Left ventricle myocardium inferior (tissue), 1 donor: Measurements from ENCODE around the gene PCCA. TPM values are rescaled to one million over a fixed set of nuclear protein-coding genes. Genes with fewer than 3 reads are reported as not detected.

ENCODE experiments used
- DNase-seq: peaks from one replicate; pipeline ENCODE4 v3.0.0-alpha.2; 2020
- H3K27ac ChIP-seq: fragments of 200-600 bp; replicated peaks from 2 replicates; pipeline ENCODE4 v1.8.0; 2021
- H3K27me3 ChIP-seq: fragments of 200-600 bp; 2 replicates; pipeline ENCODE4 v1.8.0; 2021; ENCODE audit warnings: low read depth
- H3K36me3 ChIP-seq: fragments of 200-600 bp; 2 replicates; pipeline ENCODE4 v1.8.0; 2021
- H3K4me1 ChIP-seq: fragments of 200-600 bp; 2 replicates; pipeline ENCODE4 v1.8.0; 2021
- H3K4me3 ChIP-seq: fragments of 200-600 bp; 2 replicates; pipeline ENCODE4 v1.8.0; 2021; ENCODE audit warnings: mild to moderate bottlenecking, moderate library complexity
- H3K9me3 ChIP-seq: fragments of 200-600 bp; replicated peaks from 2 replicates; pipeline ENCODE4 v1.8.0; 2021
- intact Hi-C: fragments of 100-400 bp; cut with micrococcal nuclease; formaldehyde crosslinking; loops from one replicate; pipeline ENCODE4 v1.11.0; 2022
- long read RNA-seq: library from polyadenylated mRNA; unstranded; transcript quantifications from one replicate; pipeline ENCODE4 v2.0.0, GENCODE V29; 2021
- total RNA-seq: library from RNA; stranded (reverse); fragmentation: NEBNext Ultra II Directional; extraction: Animal tissue kit (Norgen Biotek cat#: 25700); gene quantifications from one replicate; pipeline ENCODE4 v1.2.1, GENCODE V29; 2021
- TF ChIP-seq, protein P1 (sequence below): fragments of 200-600 bp; IDR thresholded peaks from 2 replicates; pipeline ENCODE4 v1.8.0; 2021; ENCODE audit warnings: antibody characterized with exemption, mild to moderate bottlenecking, borderline replicate concordance
- donor health status: DM: no; HTN: yes; CAD: no; lungs with severe emphysema.

Gene PCCA, protein sequence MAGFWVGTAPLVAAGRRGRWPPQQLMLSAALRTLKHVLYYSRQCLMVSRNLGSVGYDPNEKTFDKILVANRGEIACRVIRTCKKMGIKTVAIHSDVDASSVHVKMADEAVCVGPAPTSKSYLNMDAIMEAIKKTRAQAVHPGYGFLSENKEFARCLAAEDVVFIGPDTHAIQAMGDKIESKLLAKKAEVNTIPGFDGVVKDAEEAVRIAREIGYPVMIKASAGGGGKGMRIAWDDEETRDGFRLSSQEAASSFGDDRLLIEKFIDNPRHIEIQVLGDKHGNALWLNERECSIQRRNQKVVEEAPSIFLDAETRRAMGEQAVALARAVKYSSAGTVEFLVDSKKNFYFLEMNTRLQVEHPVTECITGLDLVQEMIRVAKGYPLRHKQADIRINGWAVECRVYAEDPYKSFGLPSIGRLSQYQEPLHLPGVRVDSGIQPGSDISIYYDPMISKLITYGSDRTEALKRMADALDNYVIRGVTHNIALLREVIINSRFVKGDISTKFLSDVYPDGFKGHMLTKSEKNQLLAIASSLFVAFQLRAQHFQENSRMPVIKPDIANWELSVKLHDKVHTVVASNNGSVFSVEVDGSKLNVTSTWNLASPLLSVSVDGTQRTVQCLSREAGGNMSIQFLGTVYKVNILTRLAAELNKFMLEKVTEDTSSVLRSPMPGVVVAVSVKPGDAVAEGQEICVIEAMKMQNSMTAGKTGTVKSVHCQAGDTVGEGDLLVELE
- total RNA-seq = 65.4 TPM
- long read RNA-seq, transcript PCCA-202 (24 exons, 2,494 nt) = major isoform, 79 of 93 reads
- long read RNA-seq, partial matches to known transcripts = 3 of 93 reads
- long read RNA-seq, other reads (novel, unspliced or antisense) = 9 of 93 reads

DNA sequence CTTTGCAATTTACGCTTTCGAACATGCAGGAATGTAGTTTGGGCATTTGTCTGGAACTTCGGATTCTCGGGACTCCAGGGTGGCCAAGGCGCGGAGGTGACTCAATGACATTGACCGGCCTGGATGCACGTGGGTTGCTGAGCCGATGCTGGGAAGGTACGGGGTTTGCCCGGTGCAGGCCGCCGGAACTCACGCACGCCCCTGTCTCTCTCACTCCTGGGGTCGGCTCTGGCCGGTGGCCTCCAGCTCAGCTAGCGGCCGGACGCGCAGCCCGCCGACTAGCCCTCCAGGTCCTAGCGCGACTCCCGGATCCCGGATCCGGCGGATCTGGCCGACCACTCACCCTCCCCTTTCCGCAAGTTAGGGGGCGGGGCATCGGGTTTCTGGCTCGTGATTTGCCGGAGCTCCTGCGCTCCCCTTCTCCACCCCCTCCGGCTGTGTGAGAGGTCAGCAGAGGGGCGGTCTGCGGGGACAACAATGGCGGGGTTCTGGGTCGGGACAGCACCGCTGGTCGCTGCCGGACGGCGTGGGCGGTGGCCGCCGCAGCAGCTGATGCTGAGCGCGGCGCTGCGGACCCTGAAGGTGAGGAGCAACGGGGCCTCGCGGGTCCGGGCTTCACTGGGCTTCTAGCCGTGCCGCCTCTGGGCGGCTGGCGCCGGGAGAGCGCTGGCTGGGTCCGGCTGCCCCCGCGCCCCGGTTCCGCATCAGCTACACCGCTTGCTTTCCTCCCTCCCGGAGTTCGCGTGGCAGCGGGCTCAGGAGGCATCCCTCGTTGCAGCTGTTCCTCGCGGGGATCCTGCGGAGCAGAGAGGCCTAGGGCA is at the start of gene PCCA:
Gene PCCA, plus strand, starts transcription at position 450 of the 821 bp plus-strand sequence. Its CDS starts 28 bp downstream, at position 478.
- no peaks in the 10 kb centered on the region for H3K27me3 ChIP-seq
- peaks cover 46% of the 10 kb centered on the region for H3K4me1 ChIP-seq
- intact Hi-C loops = no loop called here
- no peaks in the 10 kb centered on the region for H3K9me3 ChIP-seq
- H3K4me3 ChIP-seq = peak within 1 kb of the TSS; percentile 77
- TF ChIP-seq, protein P1, sequence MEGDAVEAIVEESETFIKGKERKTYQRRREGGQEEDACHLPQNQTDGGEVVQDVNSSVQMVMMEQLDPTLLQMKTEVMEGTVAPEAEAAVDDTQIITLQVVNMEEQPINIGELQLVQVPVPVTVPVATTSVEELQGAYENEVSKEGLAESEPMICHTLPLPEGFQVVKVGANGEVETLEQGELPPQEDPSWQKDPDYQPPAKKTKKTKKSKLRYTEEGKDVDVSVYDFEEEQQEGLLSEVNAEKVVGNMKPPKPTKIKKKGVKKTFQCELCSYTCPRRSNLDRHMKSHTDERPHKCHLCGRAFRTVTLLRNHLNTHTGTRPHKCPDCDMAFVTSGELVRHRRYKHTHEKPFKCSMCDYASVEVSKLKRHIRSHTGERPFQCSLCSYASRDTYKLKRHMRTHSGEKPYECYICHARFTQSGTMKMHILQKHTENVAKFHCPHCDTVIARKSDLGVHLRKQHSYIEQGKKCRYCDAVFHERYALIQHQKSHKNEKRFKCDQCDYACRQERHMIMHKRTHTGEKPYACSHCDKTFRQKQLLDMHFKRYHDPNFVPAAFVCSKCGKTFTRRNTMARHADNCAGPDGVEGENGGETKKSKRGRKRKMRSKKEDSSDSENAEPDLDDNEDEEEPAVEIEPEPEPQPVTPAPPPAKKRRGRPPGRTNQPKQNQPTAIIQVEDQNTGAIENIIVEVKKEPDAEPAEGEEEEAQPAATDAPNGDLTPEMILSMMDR = no peak
- DNase-seq = peak; percentile 97
- H3K36me3 ChIP-seq = peaks cover 9% of the 10 kb centered on the region
- H3K27ac ChIP-seq = peak within 1 kb of the TSS; percentile 81

DNA sequence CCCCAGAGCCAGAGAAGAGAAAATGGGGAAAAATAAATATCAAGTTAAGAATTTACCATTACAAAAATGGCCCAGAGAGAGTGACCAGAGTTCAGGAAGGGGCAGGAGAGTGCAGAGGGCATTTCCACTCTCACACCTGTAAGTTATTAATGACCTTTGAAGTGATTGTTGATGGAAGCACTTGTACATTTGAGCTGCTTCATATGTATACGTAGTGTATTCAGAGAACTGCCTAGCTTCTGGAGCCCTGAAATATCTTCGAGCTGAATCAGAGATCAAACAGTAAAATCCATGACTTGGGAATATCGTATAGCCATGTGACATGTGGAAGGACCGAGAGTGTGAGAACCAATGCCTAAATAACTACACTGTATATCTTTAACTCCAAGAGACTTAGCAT is 49.2 kb upstream of the PCCA start:
- Histone ChIP-seq H3K4me1 (no peaks in the 10 kb centered on the region), H3K27me3 (peaks cover 24% of the 10 kb centered on the region), H3K27ac (no peak overlapping the region), H3K9me3 (no peaks in the 10 kb centered on the region), H3K36me3 (no peaks in the 10 kb centered on the region), H3K4me3 (no peak overlapping the region)
- TF ChIP-seq, protein P1 = no peak
- intact Hi-C loops = no loop called here
- no peak for DNase-seq

DNA sequence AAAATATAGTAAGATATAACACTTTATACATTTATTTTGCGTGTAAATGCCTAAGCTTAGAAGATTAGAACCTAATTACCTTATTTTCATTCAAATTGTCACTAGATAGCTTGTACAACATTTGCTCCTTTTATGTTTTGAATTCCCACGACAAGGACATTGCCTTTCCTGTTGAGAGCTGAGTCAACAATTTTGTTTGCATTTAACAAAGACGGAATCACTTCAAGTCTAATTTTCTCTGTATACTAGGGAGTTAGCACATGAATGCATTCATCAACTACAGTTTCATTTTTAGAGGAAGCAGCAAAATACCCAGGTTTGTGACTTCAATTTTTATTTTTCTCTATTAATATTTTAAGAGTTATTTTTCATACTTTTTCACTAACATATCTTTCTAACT is 48.7 kb upstream of the PCCA start:
- no peaks in the 10 kb centered on the region for H3K36me3 ChIP-seq
- H3K4me3 ChIP-seq = no peak overlapping the region
- no peak for DNase-seq
- H3K4me1 ChIP-seq = no peaks in the 10 kb centered on the region
- no peaks in the 10 kb centered on the region for H3K9me3 ChIP-seq
- H3K27me3 ChIP-seq = peaks cover 24% of the 10 kb centered on the region
- TF ChIP-seq, protein P1 = no peak
- no peak overlapping the region for H3K27ac ChIP-seq
- intact Hi-C loops = no loop called here

DNA sequence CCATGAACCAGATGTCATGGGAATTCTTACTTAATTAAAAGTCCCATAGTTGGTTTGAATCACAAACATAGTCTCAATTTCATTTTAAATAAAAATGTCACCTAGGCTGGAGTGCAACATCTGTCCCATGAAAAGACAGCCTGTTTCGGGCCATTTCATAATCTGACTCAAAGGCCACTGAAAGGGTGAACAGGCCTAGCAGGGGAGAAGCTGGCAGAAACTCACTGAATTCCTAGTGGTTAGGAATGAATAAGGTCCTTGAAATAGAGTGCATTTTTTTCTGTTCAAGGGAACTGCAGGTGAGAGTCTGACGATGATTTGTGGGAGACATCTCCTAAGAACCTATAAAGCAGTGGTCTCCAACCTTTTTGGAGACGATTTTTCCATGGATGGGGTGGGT is 44.0 kb upstream of the PCCA start:
- no peaks in the 10 kb centered on the region for H3K4me1 ChIP-seq
- no peak for DNase-seq
- no peaks in the 10 kb centered on the region for H3K9me3 ChIP-seq
- H3K27ac ChIP-seq = no peak overlapping the region
- intact Hi-C loops = no loop called here
- H3K36me3 ChIP-seq = no peaks in the 10 kb centered on the region
- H3K27me3 ChIP-seq = peaks cover 28% of the 10 kb centered on the region
- no peak overlapping the region for H3K4me3 ChIP-seq
- TF ChIP-seq, protein P1 = no peak

DNA sequence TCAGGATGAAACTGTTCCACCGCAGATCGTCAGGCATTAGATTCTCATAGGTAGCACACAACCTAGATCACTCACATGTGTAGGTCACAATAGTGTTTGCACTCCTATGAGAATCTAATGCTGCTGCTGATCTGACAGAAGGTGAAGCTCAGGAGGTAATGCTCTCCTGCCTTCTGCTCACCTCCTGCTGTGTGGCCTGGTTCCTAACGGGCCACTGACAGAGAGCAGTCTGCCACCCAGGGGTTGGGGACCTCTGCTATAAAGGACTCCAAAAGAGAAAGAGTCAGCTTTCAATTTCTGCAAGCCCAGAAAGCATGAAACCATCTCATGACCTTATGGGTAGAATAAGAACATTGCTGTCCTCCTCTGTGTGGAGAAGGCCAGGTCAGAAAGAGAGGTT is 43.5 kb upstream of the PCCA start:
- no peak overlapping the region for H3K4me3 ChIP-seq

More for the DNA sequence above, 43.5 kb upstream of the PCCA start:
- H3K27ac ChIP-seq = no peak overlapping the region
- H3K4me1 ChIP-seq = no peaks in the 10 kb centered on the region
- peaks cover 32% of the 10 kb centered on the region for H3K27me3 ChIP-seq
- intact Hi-C loops = no loop called here
- H3K9me3 ChIP-seq = no peaks in the 10 kb centered on the region
- H3K36me3 ChIP-seq = no peaks in the 10 kb centered on the region
- DNase-seq = no peak
- TF ChIP-seq, protein P1 = no peak
